HepG2 (cell line): ENCODE results near the gene IFRD1. TPM values are rescaled to one million over a fixed set of nuclear protein-coding genes. Genes with fewer than 3 reads are reported as not detected.

Experiments used
- ATAC-seq: fragments of 200-7000 bp; cut with Tn5 transposase; 3 replicates; pipeline ENCODE4 v1.9.1; 2020; ENCODE audit warnings: mild to moderate bottlenecking, moderate library complexity
- BruUV-seq: library from RNA; stranded (reverse); fragments of 400-500 nt; replicated peaks from 2 replicates; lab custom pipeline; 2021; lab: Mats Ljungman, UMichigan
- CTCF ChIA-PET: fragments of 300-600 bp; formaldehyde crosslinking; extraction: SDS; loops from one replicate; lab custom pipeline; 2021; ENCODE audit warnings: low total read pairs, inconsistent platforms, low intra/inter-chr PET ratio; lab: Yijun Ruan, JAX
- POLR2A ChIA-PET: fragments of 350-600 bp; sonication (Branson Sonifier 250); formaldehyde crosslinking; loops from one replicate; lab custom pipeline; 2020; ENCODE audit warnings: antibody characterized with exemption, inconsistent platforms; lab: Yijun Ruan, JAX
- DNase-seq: peaks from one replicate; pipeline ENCODE4 v3.0.0-alpha.2; 2015; ENCODE audit warnings: low spot score
- FAIRE-seq: peaks from 3 replicates; lab custom pipeline; 2011; peaks lifted over from hg19 to GRCh38; lab: Jason Lieb, UNC
- H2AFZ ChIP-seq: one replicate; pipeline ENCODE4 v1.6.1; 2011; ENCODE audit warnings: low read length, inconsistent platforms
- H3K27ac ChIP-seq: fragments of 300-600 bp; 3 replicates; pipeline ENCODE4 v1.8.0; 2011; ENCODE audit warnings: mixed run types, mild to moderate bottlenecking, mixed read lengths, low read length, inconsistent platforms; ENCODE audit not compliant: insufficient read depth; ENCODE audit errors: extremely low read length
- H3K27me3 ChIP-seq, 2 experiments: fragments of 200-600 bp in 1 of 2; 2 replicates in 1 of 2; 3 replicates in 1 of 2; pipeline versions ENCODE4 v1.6.0 to v1.8.0; 2011; ENCODE audit warnings: low read length in 2 of 2, mild to moderate bottlenecking in 2 of 2, moderate library complexity in 2 of 2, inconsistent platforms in 1 of 2; ENCODE audit not compliant: insufficient read depth in 2 of 2, control insufficient read depth in 1 of 2
- H3K36me3 ChIP-seq, 2 experiments: fragments of 200-600 bp in 1 of 2; replicated peaks in 1 of 2; 2 replicates in 1 of 2; 3 replicates in 1 of 2; pipeline versions ENCODE4 v1.5.1 to v1.8.0; 2011; ENCODE audit warnings: low read length in 2 of 2, inconsistent platforms in 1 of 2; ENCODE audit not compliant: insufficient read depth in 2 of 2, control insufficient read depth in 1 of 2
- H3K4me1 ChIP-seq: 2 replicates; pipeline ENCODE4 v1.5.1; 2012; ENCODE audit warnings: low read length, inconsistent platforms; ENCODE audit not compliant: insufficient read depth
- H3K4me2 ChIP-seq: 2 replicates; pipeline ENCODE4 v1.6.0; 2011; ENCODE audit warnings: low read depth, low read length, inconsistent platforms
- H3K4me3 ChIP-seq, 3 experiments: fragments of 200-600 bp in 1 of 3; sonication (generic), shearing (Covaris generic) in 1 of 3; replicated peaks in 1 of 3; 2 replicates each; pipeline ENCODE4 v1.5.1; 2011 to 2016; ENCODE audit warnings: low read length in 3 of 3, inconsistent platforms in 2 of 3, low read depth in 2 of 3, mild to moderate bottlenecking in 2 of 3, control low read depth in 1 of 3, mixed read lengths in 1 of 3; ENCODE audit not compliant: insufficient read depth in 1 of 3
- H3K79me2 ChIP-seq: one replicate; pipeline ENCODE4 v1.6.1; 2011; ENCODE audit warnings: low read length, inconsistent platforms; ENCODE audit not compliant: insufficient read depth
- H3K9ac ChIP-seq: 2 replicates; pipeline ENCODE4 v1.6.0; 2011; ENCODE audit warnings: mild to moderate bottlenecking, low read depth, low read length, inconsistent platforms; ENCODE audit not compliant: insufficient read depth
- H3K9me3 ChIP-seq: 2 replicates; pipeline ENCODE4 v1.5.1; 2012; ENCODE audit warnings: mild to moderate bottlenecking, low read length
- H4K20me1 ChIP-seq: 2 replicates; pipeline ENCODE4 v1.6.0; 2011; ENCODE audit warnings: inconsistent platforms, mild to moderate bottlenecking, low read length, moderate library complexity; ENCODE audit not compliant: insufficient read depth
- ARNT2 ChIP-seq: sonication (generic); formaldehyde crosslinking; IDR thresholded peaks from 2 replicates; pipeline ENCODE4 v1.8.0; 2022; ENCODE audit warnings: mild to moderate bottlenecking, low read depth, missing genetic modification reagents, moderate library complexity
- NFYC ChIP-seq: IDR thresholded peaks from 2 replicates; pipeline ENCODE4 v1.6.1; 2016; ENCODE audit warnings: missing genetic modification reagents, missing compliant biosample characterization
- TAF15 ChIP-seq: fragments of 200-400 bp; formaldehyde crosslinking; IDR thresholded peaks from one replicate; pipeline ENCODE4 v1.6.1; 2018; ENCODE audit warnings: mild to moderate bottlenecking, low read depth, low read length; ENCODE audit not compliant: poor library complexity, severe bottlenecking
- ZFP36L1 ChIP-seq: sonication (generic); formaldehyde crosslinking; IDR thresholded peaks from 2 replicates; pipeline ENCODE4 v1.8.0; 2022; ENCODE audit warnings: mild to moderate bottlenecking, missing genetic modification reagents, moderate library complexity
- ZNF225 ChIP-seq: sonication (generic); formaldehyde crosslinking; IDR thresholded peaks from 2 replicates; pipeline ENCODE4 v1.4.0; 2020; ENCODE audit warnings: mild to moderate bottlenecking, missing genetic modification reagents
- ZNF441 ChIP-seq: sonication (generic); formaldehyde crosslinking; IDR thresholded peaks from 2 replicates; pipeline ENCODE4 v1.7.0; 2021; ENCODE audit warnings: missing genetic modification reagents, borderline replicate concordance
- WGBS: methylation state at CpG from one replicate; pipeline ENCODE4 v1.1.6; 2017; ENCODE audit warnings: low lambda C conversion rate; 5-methylcytosine and 5-hydroxymethylcytosine counted together
- in situ Hi-C: cut with HindIII; loops from 2 replicates; pipeline ENCODE4 v1.10.0; 2017; ENCODE audit warnings: low pct_unique_long_range_greater_than_20kb; ENCODE audit not compliant: extremely low pct_ligation_motif_present
- intact Hi-C: fragments of 100-400 bp; cut with micrococcal nuclease; formaldehyde crosslinking; loops from one replicate; pipeline ENCODE4 v1.10.0; 2022; ENCODE audit not compliant: unreplicated experiment
- polyA plus RNA-seq, 8 experiments: library from polyadenylated mRNA; depleted of rRNA in 3 of 8; stranded (reverse) in 7 of 8; unstranded in 1 of 8; fragments of >200 nt; fragmentation: Illumina TruSeq in 4 of 8; extraction: Trizol in 4 of 8; gene quantifications; 2 replicates each; pipeline versions ENCODE4 v1.2.1 to v1.2.3, GENCODE V29; 2011 to 2016; ENCODE audit warnings: low read depth in 4 of 8, missing spikeins in 1 of 8, mixed read lengths in 1 of 8; ENCODE audit not compliant: insufficient read depth in 1 of 8
- total RNA-seq, 5 experiments: library from RNA; depleted of rRNA; stranded (reverse); fragments of >200 nt; fragmentation: Illumina TruSeq; extraction: Trizol; gene quantifications; 2 replicates each; pipeline ENCODE4 v1.2.3, GENCODE V29; 2016; ENCODE audit warnings: low read depth in 1 of 5
- TF ChIP-seq, protein P1 (sequence below): fragments of 450-650 bp; IDR thresholded peaks from 2 replicates; pipeline ENCODE4 v1.6.1; 2017

Gene IFRD1
- total and polyA plus RNA-seq, 2 of the 13 experiments (the other 11 are each of a cell fraction or from before 2014, with no cell fraction given): 50.9 to 55.5 TPM

DNA sequence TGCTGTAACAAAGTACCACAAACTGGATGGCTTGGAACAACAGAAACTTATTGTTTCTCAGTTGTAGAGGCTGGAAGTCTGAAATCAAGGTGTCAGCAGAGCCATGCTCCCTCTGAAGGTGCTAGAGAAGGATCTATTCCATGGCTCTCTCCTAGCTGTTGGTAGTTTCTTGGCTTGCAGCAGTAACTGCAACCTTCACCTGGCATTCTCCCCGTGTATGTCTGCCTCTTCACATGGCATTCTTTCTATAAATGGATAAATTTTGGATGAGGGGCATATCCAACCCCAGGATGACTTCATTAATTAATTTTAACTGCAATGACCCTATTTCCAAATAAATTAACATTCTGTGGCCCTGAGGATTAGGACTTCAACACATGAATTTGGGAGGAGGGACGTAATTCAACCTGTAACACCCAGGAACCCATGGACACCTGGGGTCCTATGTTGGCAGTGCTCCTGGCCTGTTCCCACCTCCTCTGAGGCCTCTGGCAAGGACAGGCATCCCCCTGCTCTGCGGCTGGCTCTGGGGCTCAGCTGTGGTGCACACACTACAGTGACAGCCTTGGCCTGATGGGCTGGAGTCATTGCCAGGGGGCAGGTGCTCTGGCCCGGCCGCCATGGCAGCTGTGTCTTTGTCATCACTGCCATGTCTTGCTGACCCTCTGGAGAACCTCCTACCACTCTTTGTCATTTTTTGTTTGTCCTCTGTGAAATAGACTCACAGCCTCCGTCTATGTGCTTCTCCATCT, 61.4 kb downstream of the IFRD1 start:
- Histone ChIP-seq H3K27ac (no peak overlapping the region), H3K79me2 (no peaks in the 10 kb centered on the region), H4K20me1 (no peaks in the 10 kb centered on the region), H2AFZ (no peak overlapping the region), H3K4me2 (no peak overlapping the region), H3K36me3 (no peaks in the 10 kb centered on the region), H3K9me3 (no peaks in the 10 kb centered on the region)
- CTCF ChIA-PET: no interaction called here
- intact Hi-C loops: no loop called here
- FAIRE-seq (no peak), ATAC-seq (no peak), DNase-seq (no peak)
- no TSS peak for BruUV-seq
- no peak for TF ChIP-seq NFYC (CRISPR knock-in tag)
- TF ChIP-seq ZNF225 (CRISPR knock-in tag): no peak
- TF ChIP-seq ZFP36L1 (CRISPR knock-in tag): no peak
- TF ChIP-seq, protein P1, sequence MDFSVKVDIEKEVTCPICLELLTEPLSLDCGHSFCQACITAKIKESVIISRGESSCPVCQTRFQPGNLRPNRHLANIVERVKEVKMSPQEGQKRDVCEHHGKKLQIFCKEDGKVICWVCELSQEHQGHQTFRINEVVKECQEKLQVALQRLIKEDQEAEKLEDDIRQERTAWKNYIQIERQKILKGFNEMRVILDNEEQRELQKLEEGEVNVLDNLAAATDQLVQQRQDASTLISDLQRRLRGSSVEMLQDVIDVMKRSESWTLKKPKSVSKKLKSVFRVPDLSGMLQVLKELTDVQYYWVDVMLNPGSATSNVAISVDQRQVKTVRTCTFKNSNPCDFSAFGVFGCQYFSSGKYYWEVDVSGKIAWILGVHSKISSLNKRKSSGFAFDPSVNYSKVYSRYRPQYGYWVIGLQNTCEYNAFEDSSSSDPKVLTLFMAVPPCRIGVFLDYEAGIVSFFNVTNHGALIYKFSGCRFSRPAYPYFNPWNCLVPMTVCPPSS: no peak
- TF ChIP-seq ZNF441 (CRISPR knock-in tag): no peak
- TF ChIP-seq TAF15: no peak
- TF ChIP-seq ARNT2: no peak
- TF ChIP-seq, all 625 proteins: peak for 0
- H3K27me3 ChIP-seq: peaks cover 0 to 29% of the 10 kb centered on the region in 2 experiments; a peak in 3 of 5 replicates
- in situ Hi-C loops: no loop called here
- H3K4me3 ChIP-seq: no peak overlapping the region
- POLR2A ChIA-PET: no interaction called here
- WGBS: 4% methylated on average over 5 of the region's 6 CpGs
- peaks cover 14% of the 10 kb centered on the region for H3K4me1 ChIP-seq
- no peak overlapping the region for H3K9ac ChIP-seq
